ELF-1 (cell line): ENCODE data around the gene ZNF223.

ENCODE experiments used
- DNase-seq: peaks from one replicate; pipeline ENCODE4 v3.0.0-alpha.2; 2016; ENCODE audit warnings: low read depth, low spot score

ZNF223 gene

DNA sequence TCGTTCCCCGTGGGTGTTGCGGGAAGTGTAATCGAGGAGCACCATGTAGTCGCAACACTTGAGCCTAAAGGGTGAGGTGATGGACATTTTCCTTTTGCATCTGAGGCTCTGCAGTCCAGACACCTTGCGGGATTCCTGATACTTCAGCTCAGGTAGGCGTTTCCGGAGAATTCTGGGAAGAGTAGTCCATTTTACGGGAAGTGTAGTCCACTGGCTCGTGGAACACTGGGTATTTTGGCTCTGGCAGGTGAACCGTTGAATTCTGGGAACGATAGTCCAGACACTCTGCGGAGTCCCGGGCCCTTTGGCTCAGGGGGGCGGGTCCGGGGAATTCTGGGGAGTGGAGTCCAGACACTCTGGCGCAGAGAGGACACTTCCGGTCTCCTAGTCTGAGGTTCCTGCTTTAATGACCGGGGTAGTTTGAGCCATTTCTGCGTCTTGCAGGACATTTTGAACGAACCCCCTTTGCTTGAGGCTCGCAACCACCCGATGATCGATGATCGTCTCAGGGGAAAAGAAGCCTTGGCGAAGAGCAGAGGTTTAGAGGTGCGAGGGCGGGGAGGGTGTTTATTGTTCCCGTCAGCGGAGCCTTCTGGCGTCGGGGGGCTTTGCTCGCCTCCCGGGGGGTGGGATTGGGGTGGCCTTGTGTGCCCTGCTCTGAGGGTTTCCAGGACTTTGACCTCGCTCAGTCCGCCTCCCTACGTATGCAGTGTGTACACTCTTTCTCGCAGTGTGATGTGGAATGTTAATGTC, at the start of gene ZNF223:
Gene ZNF223, plus strand, starts transcription at position 387 of the 753 bp plus-strand sequence. CDS start 3,141 bp downstream, outside the sequence.
- peak; percentile 93 for DNase-seq

DNA sequence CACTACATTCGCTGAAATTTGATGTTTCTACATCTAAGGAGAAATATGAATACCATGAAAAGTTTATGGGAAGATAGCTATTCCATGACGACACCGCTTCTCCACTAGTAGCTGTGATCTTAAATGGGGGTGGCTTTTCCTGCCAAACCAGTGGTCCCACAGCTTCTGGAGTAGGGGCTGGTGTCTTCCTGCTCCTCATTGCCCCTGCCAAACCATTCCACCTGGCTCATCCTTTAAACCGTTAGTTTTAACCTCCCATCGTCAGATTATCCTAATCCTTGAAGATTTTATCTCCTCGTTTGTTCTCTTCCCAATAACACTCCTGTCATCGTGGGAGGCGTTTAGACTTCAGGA, 49.6 kb upstream of the ZNF223 start:
- no peak for DNase-seq

DNA sequence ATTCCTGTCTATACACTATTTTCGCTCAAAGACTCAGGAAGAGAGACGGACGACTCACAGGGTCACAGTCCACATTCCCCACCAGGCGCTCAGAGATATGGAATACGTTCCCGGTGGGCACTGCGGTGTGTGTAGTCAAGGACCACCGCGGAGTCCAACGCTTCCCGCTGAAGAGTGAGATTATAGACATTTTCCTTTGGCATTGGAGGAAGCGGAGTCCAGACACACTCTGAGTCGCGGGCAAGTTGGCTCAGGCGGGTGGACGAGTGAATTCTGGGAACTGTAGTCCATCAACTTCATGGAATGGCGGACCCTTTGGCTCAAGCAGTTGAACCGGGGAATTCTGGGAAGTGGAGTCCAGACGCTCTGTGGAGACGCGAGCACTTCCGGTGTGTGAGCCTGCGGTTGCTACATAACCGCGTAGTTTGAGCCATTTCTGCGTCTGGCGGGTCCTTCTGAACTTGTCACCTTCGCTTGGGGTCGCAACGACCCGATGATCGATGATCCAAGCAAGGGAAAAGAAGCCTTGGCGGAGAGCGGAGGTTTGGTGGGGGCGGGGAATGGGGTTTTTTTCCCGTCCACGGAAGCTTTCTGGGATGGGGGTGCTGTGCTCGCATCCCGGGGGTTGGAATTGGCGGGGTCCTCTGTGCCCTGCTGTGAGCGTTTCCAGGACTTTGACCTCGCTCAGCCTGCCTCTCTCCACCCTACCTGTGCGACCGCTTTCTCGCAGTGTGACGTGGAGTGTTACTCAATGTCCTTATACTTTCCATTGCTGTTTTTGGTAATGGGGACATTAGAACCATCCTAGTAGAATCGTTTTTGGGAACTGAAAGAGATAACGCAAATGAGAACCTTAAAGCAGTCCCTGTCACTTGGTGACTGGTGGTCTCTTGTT, 49.0 kb upstream of the ZNF223 start, which contains the start of gene ZNF230:
Gene ZNF230, plus strand, starts transcription at position 392 of the 895 bp plus-strand sequence. CDS start 4,122 bp downstream, outside the sequence.
- DNase-seq, result peak; percentile 92

DNA sequence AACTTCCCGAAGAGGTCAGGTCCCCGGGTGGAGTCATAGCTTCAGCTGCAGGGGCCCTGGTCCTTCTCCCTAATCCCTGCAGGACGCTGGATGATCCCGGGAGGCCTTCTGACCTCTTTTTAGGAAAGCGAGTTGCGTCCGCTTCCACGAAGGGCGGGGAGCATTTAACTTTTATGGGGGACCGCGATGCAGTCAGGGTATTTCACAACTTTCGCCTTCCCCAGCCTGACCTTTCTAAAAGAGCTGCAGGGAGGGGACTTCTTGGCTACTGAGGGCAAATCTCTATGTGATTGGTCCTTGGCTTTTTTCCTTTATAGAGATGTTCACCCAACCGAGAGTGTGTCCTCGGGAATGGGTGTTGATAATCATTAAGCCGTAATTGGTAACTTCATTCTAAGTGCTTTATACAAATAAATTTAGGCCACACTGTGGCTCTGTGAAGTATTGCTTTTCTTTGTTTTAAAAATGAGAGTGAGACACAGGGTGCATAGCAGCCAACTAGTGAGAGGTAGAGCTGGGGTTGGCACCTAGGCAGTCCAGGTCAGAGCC, 48.3 kb upstream of the ZNF223 start:
- DNase-seq, result peak; percentile 6

DNA sequence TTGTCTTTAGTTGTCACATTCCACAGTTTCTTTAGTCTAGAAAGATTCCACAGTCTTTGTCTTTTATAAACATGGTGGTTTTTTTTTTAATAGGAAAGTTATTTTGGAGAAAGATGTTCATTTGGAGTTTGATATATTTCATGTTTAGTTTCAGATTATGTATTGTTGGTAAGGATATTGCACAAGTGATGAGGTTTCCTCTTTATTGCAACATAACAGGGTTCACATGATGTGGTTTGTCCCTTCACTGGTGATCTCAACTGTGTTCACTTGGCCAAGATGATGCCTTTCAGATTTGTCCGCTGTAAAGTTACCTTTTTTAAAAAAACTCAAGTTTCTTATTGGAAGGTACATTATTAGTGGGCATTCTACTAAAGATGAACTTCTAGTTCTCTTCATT, 45.9 kb upstream of the ZNF223 start:
- DNase-seq, result no peak

DNA sequence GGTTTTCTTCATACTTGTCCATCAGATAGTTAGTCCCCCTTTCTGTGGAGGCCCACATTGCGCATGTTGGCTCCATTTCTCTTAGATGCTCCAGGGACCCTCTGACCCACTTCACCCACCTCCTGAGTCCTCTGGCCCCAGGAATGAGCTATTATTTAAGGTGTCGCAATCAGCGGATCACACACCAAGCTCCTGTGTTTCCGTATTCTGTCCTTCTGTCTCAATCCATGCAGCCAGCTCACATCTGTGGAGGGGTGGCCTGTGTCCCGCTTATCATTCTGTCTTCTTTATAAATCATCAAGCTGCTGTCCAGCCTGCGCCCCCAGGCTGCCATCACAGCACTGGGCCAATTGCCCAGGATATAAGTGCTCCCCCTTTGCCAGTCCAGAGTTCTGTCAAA, 44.4 kb upstream of the ZNF223 start:
- no peak for DNase-seq

DNA sequence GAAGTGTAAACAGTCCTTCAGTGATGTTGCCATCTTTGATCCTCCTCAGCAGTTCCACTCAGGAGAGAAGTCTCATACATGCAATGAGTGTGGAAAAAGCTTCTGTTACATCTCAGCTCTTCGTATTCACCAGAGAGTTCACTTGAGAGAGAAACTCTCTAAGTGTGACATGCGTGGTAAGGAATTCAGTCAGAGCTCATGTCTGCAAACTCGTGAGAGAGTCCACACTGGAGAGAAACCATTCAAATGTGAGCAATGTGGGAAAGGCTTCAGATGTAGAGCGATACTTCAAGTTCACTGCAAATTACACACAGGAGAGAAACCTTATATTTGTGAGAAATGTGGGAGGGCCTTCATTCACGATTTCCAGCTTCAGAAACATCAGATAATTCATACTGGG, 41.4 kb upstream of the ZNF223 start:
- no peak for DNase-seq

DNA sequence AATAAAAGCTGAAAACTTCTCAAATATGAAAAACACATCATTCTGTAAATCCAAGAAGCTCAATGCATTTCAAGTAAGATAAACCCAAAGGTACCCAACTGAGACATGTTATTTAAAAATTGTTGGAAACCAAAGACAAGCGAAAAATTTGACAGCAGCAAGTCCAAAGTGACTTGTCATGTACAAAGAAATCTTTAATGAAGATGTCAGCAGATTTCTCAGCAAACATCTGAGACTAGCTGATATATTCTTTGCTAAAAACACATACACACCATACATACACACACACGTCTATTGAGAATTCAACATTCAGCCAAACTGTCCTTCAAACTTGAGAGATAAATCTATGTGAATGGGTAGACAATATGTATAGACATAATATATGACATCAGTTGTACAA, 32.3 kb upstream of the ZNF223 start:
- DNase-seq, result no peak

DNA sequence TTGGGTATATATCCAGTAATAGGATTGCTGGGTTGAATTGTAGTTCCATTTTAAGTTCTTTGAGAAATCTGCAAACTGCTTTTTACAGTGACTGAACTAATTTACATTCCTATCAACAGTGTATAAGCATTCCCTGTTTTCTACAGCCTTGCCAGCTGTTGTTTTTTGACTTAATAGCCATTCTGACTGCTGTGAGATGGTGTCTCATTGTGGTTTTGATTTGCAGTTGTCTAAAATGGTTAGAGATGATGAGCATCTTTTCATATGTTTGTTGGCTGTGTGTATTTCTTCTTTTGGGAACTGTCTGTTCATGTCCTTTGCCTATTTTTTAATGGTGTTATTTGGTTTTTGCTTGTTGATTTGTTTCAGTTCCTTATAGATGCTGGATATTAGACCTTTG, 30.6 kb upstream of the ZNF223 start:
- DNase-seq, result no peak

DNA sequence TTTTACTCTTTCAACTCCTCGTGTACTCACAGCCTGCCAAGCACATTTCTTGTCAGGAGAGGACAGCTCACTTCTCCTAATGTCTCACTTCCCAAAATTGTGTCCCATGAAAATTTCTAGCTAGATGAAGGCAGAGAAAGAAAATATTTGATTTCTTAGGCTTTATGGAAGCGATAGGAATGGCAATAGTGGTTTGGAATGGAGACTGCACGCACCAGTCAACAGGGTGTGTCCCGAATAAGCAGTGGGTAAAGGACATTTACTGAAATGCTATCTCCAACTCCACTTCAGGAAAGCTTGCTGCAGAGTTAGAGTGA, 27.0 kb upstream of the ZNF223 start:
- no peak for DNase-seq

DNA sequence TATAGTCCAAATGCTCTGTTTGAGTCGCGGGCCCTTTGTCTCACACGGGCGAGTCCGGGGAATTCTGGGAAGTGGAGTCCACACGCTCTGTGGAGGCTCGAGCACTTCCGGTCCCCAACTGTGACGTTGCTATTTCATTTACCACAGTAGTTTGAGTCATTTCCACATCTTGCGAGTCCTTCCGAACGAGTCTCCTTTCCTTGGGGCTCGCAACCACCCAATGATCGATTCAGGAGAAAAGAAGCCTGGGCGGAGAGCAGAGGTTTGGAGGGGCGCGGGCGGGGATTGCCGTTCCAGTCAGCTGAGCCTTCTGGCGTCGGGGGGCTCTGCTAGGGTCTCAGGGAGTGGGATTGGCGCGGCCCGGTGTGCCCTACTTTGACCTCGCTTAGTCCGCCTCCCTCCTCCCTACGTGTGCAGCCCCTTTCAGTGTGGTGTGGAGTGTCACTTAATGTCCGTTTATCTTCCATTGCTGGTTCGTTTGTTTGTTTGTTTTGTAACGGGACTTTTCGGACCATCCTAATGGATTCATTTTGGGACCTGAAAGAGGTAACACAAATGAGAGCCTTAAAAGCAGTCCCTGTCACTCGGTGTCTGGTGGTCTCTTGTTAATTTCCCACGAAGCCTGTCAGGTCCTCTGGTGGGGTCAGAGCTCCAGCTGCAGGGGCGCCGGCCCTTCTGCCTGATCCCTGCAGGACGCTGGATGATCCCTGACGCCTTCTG, 26.5 kb upstream of the ZNF223 start, which contains the start of gene ZNF222:
Gene ZNF222, plus strand, starts transcription at position 163 of the 720 bp plus-strand sequence. Its CDS starts 58 bp downstream, at position 221.
- DNase-seq, result peak; percentile 74

DNA sequence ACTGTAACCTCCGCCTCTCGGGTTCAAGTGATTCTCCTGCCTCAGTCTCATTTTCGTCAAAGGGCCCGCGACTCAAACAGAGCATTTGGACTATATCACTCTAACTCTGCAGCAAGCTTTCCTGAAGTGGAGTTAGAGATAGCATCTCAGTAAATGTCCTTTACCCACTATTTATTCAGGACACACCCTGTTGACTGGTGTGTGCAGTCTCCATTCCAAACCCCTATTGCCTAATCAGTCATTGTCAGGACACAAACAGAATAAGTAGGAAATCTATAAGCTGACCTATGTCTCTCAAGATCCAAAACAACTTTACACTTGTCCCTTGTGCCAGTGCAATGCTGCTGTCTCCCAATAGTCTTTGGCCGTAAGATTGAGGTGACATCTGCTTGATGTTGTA, 25.2 kb upstream of the ZNF223 start:
- no peak for DNase-seq

DNA sequence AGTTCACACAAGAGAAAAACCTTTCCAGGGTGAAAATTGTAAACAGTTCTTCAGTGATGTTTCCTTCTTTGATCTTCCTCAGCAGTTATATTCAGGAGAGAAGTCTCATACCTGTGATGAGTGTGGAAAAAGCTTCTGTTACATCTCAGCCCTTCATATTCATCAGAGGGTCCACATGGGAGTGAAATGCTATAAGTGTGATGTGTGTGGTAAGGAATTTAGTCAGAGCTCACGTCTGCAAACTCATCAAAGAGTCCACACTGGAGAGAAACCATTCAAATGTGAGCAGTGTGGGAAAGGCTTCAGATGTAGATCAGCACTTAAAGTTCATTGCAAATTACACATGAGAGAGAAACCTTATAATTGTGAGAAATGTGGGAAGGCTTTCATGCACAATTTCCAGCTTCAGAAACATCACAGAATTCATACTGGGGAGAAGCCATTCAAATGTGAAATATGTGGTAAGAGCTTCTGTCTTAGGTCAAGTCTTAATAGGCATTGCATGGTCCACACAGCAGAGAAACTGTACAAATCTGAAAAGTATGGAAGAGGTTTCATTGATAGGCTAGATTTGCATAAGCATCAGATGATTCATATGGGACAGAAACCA, 19.7 kb upstream of the ZNF223 start:
- no peak for DNase-seq

DNA sequence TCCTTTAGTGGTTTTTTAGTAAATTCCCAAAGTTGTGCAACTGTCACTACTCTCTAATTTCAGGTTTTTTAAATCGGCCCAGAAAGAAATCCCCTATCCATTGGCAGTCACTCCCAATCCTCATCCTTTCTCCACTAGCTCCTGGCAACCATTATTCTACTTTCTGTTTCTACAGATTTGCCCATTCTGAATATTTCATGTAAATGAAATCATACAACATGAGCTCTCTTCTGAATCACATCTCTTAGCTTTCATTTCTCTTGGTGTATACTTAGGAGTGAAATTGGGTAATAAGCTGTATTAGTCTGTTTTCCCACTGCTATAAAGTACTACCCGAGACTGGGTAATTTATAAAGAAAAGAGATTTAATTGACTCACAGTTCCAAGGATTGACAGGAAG, 9.7 kb upstream of the ZNF223 start:
- no peak for DNase-seq

DNA sequence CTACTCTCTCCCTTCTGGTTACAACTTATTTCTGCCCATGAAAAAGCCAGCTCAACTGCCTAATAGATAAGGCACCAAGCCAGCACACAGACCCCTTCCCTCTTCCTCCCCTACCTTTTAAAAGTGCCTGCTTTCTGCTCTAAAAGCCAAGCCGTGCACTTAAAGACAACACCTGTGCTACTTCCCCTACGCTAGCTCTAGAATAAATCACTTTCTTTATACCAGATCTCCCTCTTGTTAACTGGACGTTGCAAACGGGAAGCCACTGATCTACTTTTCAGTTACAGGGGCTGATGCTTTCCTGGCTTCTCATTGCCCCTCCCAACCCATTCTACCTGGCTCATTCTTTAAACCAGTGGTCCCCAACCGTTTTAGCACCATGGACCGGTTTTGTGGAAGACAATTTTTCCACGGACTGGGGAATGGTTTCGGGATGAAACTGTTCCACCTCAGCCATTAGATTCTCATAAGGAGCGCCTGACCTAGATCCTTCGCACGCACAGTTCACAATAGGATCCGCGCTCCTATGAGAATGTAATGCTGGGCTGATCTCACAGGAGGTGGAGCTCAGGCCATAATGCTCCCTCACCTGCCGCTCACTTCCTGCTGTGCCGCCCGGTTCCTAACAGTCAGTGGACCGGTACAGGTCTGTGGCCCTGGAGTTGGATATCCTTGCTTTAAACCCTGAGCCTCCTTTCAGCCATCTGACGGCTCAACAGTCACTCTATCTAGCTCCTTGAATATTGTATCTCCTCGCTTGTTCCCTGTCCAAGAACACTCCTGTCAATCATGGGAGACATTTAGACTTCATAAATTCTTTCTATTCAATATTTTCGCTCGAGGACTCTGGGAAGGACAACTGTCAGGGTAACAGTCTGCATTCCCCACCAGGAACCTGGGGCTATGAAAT, 841 bp upstream of the ZNF223 start:
- DNase-seq, result no peak

DNA sequence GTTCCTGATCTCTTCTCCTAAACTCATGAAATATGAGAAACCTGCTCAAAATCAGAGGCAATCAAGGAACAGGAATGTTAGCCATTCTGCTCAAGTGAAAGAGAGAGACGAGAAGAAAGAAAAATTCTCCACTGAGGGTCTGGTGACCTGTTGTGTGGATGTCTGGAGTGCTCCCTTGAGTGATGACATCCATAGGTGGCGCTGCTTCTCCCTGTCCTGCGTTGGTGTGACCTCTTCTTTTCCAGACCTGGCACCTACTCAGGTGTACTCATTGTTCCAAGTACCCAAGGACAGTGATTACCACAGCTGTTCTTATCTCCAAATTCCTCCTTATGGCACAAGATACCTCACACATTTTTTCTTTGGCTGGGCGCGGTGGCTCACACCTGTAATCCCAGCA, 4.0 kb downstream of the ZNF223 start:
- no peak for DNase-seq

DNA sequence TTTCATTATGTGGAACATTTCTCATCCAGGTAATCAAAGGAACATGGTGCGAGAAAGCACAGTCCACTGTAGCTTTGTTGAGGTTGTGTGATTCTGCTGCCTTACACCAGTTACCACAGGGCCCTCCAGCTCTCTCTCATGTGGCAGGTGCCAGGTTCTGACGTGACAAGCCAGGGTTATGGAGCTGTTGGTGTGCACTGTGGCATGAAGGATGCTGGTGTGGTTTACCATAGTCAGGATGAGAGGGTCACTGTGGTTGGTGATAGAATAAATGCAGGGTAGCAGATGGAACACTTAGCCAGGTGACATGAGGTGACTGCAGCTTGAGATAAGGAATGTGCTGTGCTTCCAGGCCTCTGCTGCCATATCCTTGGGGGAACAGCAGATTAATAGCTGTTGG, 7.4 kb downstream of the ZNF223 start:
- DNase-seq, result no peak

DNA sequence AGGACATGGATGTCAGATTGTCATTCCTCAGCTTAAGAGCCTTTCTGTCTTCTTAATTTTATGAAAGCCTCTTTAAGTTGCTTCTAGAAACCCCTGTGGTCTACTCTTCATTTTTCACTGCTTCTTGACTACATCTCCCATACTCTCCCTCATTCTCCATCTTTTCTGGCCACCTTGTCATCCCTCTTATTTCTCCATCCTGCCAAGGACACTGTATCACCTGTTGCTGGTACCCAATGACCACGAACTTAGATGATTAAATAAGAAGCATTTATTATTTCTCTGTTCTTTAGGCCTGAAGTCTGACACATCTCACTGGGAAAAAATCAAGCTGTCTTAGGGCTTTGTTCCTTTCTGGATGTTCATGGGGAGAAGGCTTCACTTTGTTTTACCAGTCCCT, 9.2 kb downstream of the ZNF223 start:
- DNase-seq, result no peak

DNA sequence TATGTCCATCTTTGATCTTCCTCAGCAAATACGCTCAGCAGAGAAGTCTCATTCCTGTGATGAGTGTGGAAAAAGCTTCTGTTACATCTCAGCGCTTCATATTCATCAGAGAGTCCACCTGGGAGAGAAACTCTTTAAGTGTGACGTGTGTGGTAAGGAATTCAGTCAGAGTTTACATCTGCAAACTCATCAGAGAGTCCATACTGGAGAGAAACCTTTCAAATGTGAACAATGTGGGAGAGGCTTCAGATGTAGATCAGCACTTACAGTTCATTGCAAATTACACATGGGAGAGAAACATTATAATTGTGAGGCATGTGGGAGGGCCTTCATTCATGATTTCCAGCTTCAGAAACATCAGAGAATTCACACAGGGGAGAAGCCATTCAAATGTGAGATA, 14.5 kb downstream of the ZNF223 start:
- no peak for DNase-seq

DNA sequence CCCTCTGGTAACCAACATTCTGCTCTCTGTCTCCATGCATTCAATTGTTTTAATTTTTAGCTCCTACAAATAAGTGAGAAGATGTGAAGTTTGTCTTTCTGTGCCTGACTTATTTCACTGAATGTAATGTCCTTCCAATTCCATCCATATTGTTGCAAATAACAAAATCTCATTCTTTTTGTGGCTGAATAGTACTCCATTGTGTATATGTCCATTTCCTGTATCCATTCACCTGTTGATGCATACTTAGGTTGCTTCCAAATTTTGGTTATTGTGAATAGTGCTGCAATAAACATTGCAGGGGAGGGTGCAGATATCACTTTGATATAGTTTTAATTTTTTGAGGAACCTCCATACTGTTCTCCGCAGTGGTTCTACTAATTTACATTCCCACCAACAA, 17.6 kb downstream of the ZNF223 start:
- DNase-seq, result no peak
